H1 (cell line): ENCODE data around the gene FSD1. TPM values are rescaled to one million over a fixed set of nuclear protein-coding genes. Genes with fewer than 3 reads are reported as not detected.

Experiments used
- CTCF ChIA-PET: fragments of 300-600 bp; sonication (Branson Sonifier 250); formaldehyde crosslinking; loops from one replicate; lab custom pipeline; 2021; ENCODE audit not compliant: partially characterized antibody; lab: Charles Lee
- POLR2A ChIA-PET: fragments of 300-600 bp; sonication (Branson Sonifier 250); formaldehyde crosslinking; loops from one replicate; lab custom pipeline; 2021; ENCODE audit warnings: inconsistent platforms; ENCODE audit not compliant: partially characterized antibody; lab: Charles Lee
- DNase-seq, 2 experiments: peaks; one replicate each; pipeline versions ENCODE4 v3.0.0 to v3.0.0-alpha.2; 2010 to 2022; ENCODE audit warnings: low spot score in 2 of 2, low read depth in 1 of 2, mixed read lengths in 1 of 2
- FAIRE-seq: peaks from 2 replicates; lab custom pipeline; 2011; peaks lifted over from hg19 to GRCh38; lab: Jason Lieb, UNC
- H2AFZ ChIP-seq: 2 replicates; pipeline ENCODE4 v1.8.1; 2012; ENCODE audit warnings: low read length, inconsistent platforms
- H2AK5ac ChIP-seq: 2 replicates; pipeline ENCODE4 v1.6.1; 2013; ENCODE audit warnings: low read depth, low read length
- H2BK120ac ChIP-seq: replicated peaks from 2 replicates; pipeline ENCODE3; 2013; ENCODE audit warnings: low read depth, low read length, inconsistent platforms
- H2BK12ac ChIP-seq: 2 replicates; pipeline ENCODE4 v1.6.1; 2013; ENCODE audit warnings: low read depth, low read length
- H2BK15ac ChIP-seq: 2 replicates; pipeline ENCODE4 v1.6.1; 2013; ENCODE audit warnings: low read length
- H2BK20ac ChIP-seq: 2 replicates; pipeline ENCODE4 v1.6.1; 2013; ENCODE audit warnings: low read length
- H2BK5ac ChIP-seq: 2 replicates; pipeline ENCODE4 v1.6.1; 2013; ENCODE audit warnings: low read depth, low read length
- H3K14ac ChIP-seq: 2 replicates; pipeline ENCODE4 v1.6.1; 2013; ENCODE audit warnings: inconsistent platforms; ENCODE audit not compliant: insufficient read length
- H3K18ac ChIP-seq: 2 replicates; pipeline ENCODE4 v1.6.1; 2013; ENCODE audit warnings: low read length; ENCODE audit errors: extremely low read depth
- H3K23ac ChIP-seq: 2 replicates; pipeline ENCODE4 v1.6.1; 2013; ENCODE audit warnings: inconsistent platforms; ENCODE audit not compliant: insufficient read length
- H3K23me2 ChIP-seq: 2 replicates; pipeline ENCODE4 v1.6.1; 2013; ENCODE audit warnings: low read depth, low read length
- H3K27ac ChIP-seq: 2 replicates; pipeline ENCODE4 v1.6.1; 2011; ENCODE audit warnings: low read depth, low read length, inconsistent platforms
- H3K27me3 ChIP-seq, 4 experiments: replicated peaks in 1 of 4; 1 replicate in 1 of 4; 2 replicates in 3 of 4; pipeline versions ENCODE4 v1.6.1 to v1.8.1; 2011 to 2013; ENCODE audit warnings: low read length in 3 of 4, mild to moderate bottlenecking in 3 of 4, inconsistent platforms in 2 of 4, mixed read lengths in 2 of 4, moderate library complexity in 1 of 4; ENCODE audit not compliant: control insufficient read depth in 3 of 4, insufficient read depth in 3 of 4; ENCODE audit errors: extremely low read depth in 1 of 4
- H3K36me3 ChIP-seq, 4 experiments: 2 replicates each; pipeline versions ENCODE4 v1.6.1 to v1.8.1; 2011 to 2013; ENCODE audit warnings: mild to moderate bottlenecking in 4 of 4, low read length in 3 of 4, moderate library complexity in 2 of 4, control low read depth in 1 of 4, inconsistent platforms in 1 of 4; ENCODE audit not compliant: insufficient read depth in 4 of 4, control insufficient read depth in 2 of 4
- H3K4ac ChIP-seq: replicated peaks from 2 replicates; pipeline ENCODE3; 2013; ENCODE audit warnings: low read length, low read depth, mixed read lengths, inconsistent platforms; ENCODE audit not compliant: insufficient read length
- H3K4me1 ChIP-seq, 4 experiments: replicated peaks in 1 of 4; 1 replicate in 1 of 4; 2 replicates in 3 of 4; pipeline versions ENCODE4 v1.6.1 to v1.8.1; 2011 to 2013; ENCODE audit warnings: low read length in 3 of 4, inconsistent platforms in 2 of 4, mixed read lengths in 1 of 4; ENCODE audit not compliant: insufficient read depth in 4 of 4, control insufficient read depth in 3 of 4
- H3K4me2 ChIP-seq, 2 experiments: 2 replicates each; pipeline versions ENCODE4 v1.6.1 to v1.8.1; 2011 to 2013; ENCODE audit warnings: low read depth in 2 of 2, low read length in 2 of 2, control low read depth in 1 of 2, inconsistent platforms in 1 of 2, mild to moderate bottlenecking in 1 of 2; ENCODE audit not compliant: insufficient read depth in 1 of 2
- H3K4me3 ChIP-seq, 4 experiments: fragments of 200-600, 300-600 bp in 1 of 4; sonication (generic), shearing (Covaris generic), sonication (Bioruptor Twin) in 1 of 4; 2 replicates each; pipeline versions ENCODE4 v1.5.1 to v1.8.1; 2011 to 2016; ENCODE audit warnings: low read length in 4 of 4, low read depth in 3 of 4, control low read depth in 2 of 4, inconsistent platforms in 2 of 4, mild to moderate bottlenecking in 2 of 4, mixed read lengths in 1 of 4, moderate library complexity in 1 of 4; ENCODE audit not compliant: insufficient read depth in 2 of 4; ENCODE audit errors: extremely low read depth in 1 of 4
- H3K56ac ChIP-seq: replicated peaks from 2 replicates; pipeline ENCODE3; 2013; ENCODE audit warnings: low read depth, mild to moderate bottlenecking, mixed read lengths, low read length, inconsistent platforms; ENCODE audit not compliant: insufficient read length
- H3K79me1 ChIP-seq: 2 replicates; pipeline ENCODE4 v1.6.1; 2013; ENCODE audit warnings: low read depth, low read length, control low read depth
- H3K79me2 ChIP-seq, 2 experiments: 2 replicates each; pipeline versions ENCODE4 v1.6.1 to v1.8.1; 2012 to 2013; ENCODE audit warnings: low read length in 2 of 2, mild to moderate bottlenecking in 2 of 2, inconsistent platforms in 1 of 2; ENCODE audit not compliant: insufficient read depth in 2 of 2, control insufficient read depth in 1 of 2
- H3K9ac ChIP-seq, 4 experiments: replicated peaks in 1 of 4; 1 replicate in 1 of 4; 2 replicates in 3 of 4; pipeline versions ENCODE4 v1.6.1 to v1.8.1; 2011 to 2013; ENCODE audit warnings: low read depth in 3 of 4, low read length in 3 of 4, control low read depth in 2 of 4, mild to moderate bottlenecking in 2 of 4, moderate library complexity in 2 of 4, inconsistent platforms in 1 of 4; ENCODE audit errors: extremely low read depth in 1 of 4
- H3K9me3 ChIP-seq, 2 experiments: 2 replicates each; pipeline versions ENCODE4 v1.6.1 to v1.8.1; 2012 to 2013; ENCODE audit warnings: mild to moderate bottlenecking in 2 of 2, moderate library complexity in 2 of 2, control low read depth in 1 of 2, inconsistent platforms in 1 of 2, low read depth in 1 of 2, low read length in 1 of 2, mixed read lengths in 1 of 2; ENCODE audit not compliant: insufficient read depth in 2 of 2
- H4K20me1 ChIP-seq, 2 experiments: replicated peaks in 1 of 2; 2 replicates each; pipeline versions ENCODE3 to v1.8.1; 2011 to 2013; ENCODE audit warnings: inconsistent platforms in 2 of 2, low read length in 2 of 2, mild to moderate bottlenecking in 1 of 2; ENCODE audit not compliant: insufficient read depth in 2 of 2, control insufficient read depth in 1 of 2
- H4K5ac ChIP-seq: 2 replicates; pipeline ENCODE4 v1.6.1; 2013; ENCODE audit warnings: low read length, low read depth, mixed read lengths, inconsistent platforms; ENCODE audit not compliant: insufficient read length
- H4K8ac ChIP-seq: 2 replicates; pipeline ENCODE4 v1.8.0; 2013; ENCODE audit warnings: mild to moderate bottlenecking, moderate library complexity, low read length, inconsistent platforms; ENCODE audit not compliant: insufficient read depth; ENCODE audit errors: extremely low read depth
- H4K91ac ChIP-seq: replicated peaks from 2 replicates; pipeline ENCODE3; 2013; ENCODE audit warnings: low read length, mixed read lengths, inconsistent platforms; ENCODE audit not compliant: insufficient read length
- BACH1 ChIP-seq: IDR thresholded peaks from 2 replicates; pipeline ENCODE4 v1.6.1; 2012; ENCODE audit warnings: low read length, improper control_type of control experiment
- CHD1 ChIP-seq: IDR thresholded peaks from 2 replicates; pipeline ENCODE4 v1.6.1; 2012; ENCODE audit warnings: low read depth, low read length, improper control_type of control experiment
- PHF8 ChIP-seq: fragments of 200-600 bp; sonication (generic); conservative IDR thresholded peaks from 2 replicates; pipeline ENCODE4 v1.7.1; 2012; ENCODE audit warnings: low read depth, mild to moderate bottlenecking, inconsistent platforms, low read length, moderate library complexity
- SAP30 ChIP-seq: fragments of 300-600 bp; sonication (generic); IDR thresholded peaks from 2 replicates; pipeline ENCODE4 v1.7.1; 2012; ENCODE audit warnings: low read length, moderate library complexity, mild to moderate bottlenecking, inconsistent platforms; ENCODE audit not compliant: insufficient read depth, insufficient replicate concordance
- WGBS, 2 experiments: shearing (Covaris generic) in 1 of 2; methylation state at CpG; one replicate each; pipeline versions ENCODE4 v1.1.6 to v1.1.7; 2013 to 2015; ENCODE audit warnings: low lambda C conversion rate in 2 of 2, mixed read lengths in 2 of 2, inconsistent platforms in 1 of 2, low coverage in 1 of 2, missing lambda C conversion rate in 1 of 2; ENCODE audit not compliant: insufficient replicate concordance in 2 of 2, insufficient coverage in 1 of 2, insufficient read length in 1 of 2; ENCODE audit errors: extremely low coverage in 1 of 2, missing lambda C conversion rate in 1 of 2; 5-methylcytosine and 5-hydroxymethylcytosine counted together
- polyA plus RNA-seq, 7 experiments: library from polyadenylated mRNA; depleted of rRNA in 3 of 7; stranded (reverse) in 5 of 7; unstranded in 2 of 7; fragments of >200 nt in 5 of 7; fragments of 200-250 nt in 2 of 7; gene quantifications; 1 replicate in 5 of 7; 2 replicates in 1 of 7; 4 replicates in 1 of 7; pipeline versions ENCODE4 v1.2.1 to v1.2.3, GENCODE V29; 2011 to 2013; ENCODE audit warnings: missing spikeins in 2 of 7, mixed read lengths in 2 of 7
- total RNA-seq: library from RNA; stranded (reverse); fragmentation: NEBNext Ultra II Directional; extraction: Animal tissue kit (Norgen Biotek cat#: 25700); gene quantifications from 2 replicates; pipeline ENCODE4 v1.2.1, GENCODE V29; 2021

Gene FSD1
- total and polyA plus RNA-seq, 2 of the 8 experiments (the other 6 are each of a cell fraction or from before 2014, with no cell fraction given) = 58.8 to 181 TPM

- no peaks in the 10 kb centered on the region for H3K9me3 ChIP-seq
- no peak overlapping the region for H4K91ac ChIP-seq
- no peaks in the 10 kb centered on the region for H3K27me3 ChIP-seq
- ChIA-PET POLR2A (interaction anchor here (0.6 to 5.4 kb wide), 17 partner anchors 10 to 287 kb away, joined by 3 to 36 read pairs (median 4); partner anchors contain the start of genes CHAF1A, MPND, SHD and YJU2), CTCF (interaction anchor here (0.6 to 14.6 kb wide), 55 partner anchors 8 to 390 kb away, joined by 3 to 311 read pairs (median 5); partner anchors contain the start of genes CHAF1A, HDGFL2, MPND and STAP2)
- H4K8ac ChIP-seq = no peak overlapping the region
- H3K4me2 ChIP-seq = no peak overlapping the region
- DNase-seq = no peak
- no peak overlapping the region for H3K56ac ChIP-seq
- no peak overlapping the region for H3K4ac ChIP-seq
- H3K4me1 ChIP-seq = no peaks in the 10 kb centered on the region; a peak in 1 of 7 replicates
- no peak overlapping the region for H3K4me3 ChIP-seq
- H2AK5ac ChIP-seq = no peak overlapping the region
- no peak for TF ChIP-seq BACH1
- TF ChIP-seq CHD1 = no peak
- TF ChIP-seq SAP30 = no peak
- TF ChIP-seq PHF8 = no peak
- TF ChIP-seq, all 59 proteins: peak for 0
- Histone ChIP-seq H2BK120ac (no peak overlapping the region), H2BK5ac (no peak overlapping the region; the same call in 1 of the 2 replicates), H3K14ac (no peak overlapping the region), H2AFZ (no peak overlapping the region), H2BK15ac (no peak overlapping the region), H3K79me2 (no peaks in the 10 kb centered on the region), H3K27ac (no peak overlapping the region), H2BK20ac (no peak overlapping the region), H3K36me3 (peaks cover 2 to 8% (median 5%) of the 10 kb centered on the region in 4 experiments; a peak in 4 of 8 replicates), H4K20me1 (peaks cover 1 to 2% of the 10 kb centered on the region in 2 experiments), H4K5ac (no peak overlapping the region), H3K9ac (no peak overlapping the region), H3K79me1 (no peaks in the 10 kb centered on the region), H2BK12ac (no peak overlapping the region), H3K23me2 (no peaks in the 10 kb centered on the region), H3K23ac (no peak overlapping the region), H3K18ac (no peak overlapping the region)
- whole genome bisulfite sequencing, 2 experiments = 89% methylated on average over 17 of the region's 18 CpGs; no CpG with 5 or more reads in 1 of the 2 experiments
- no peak for FAIRE-seq
These were observed 38.0 kb upstream of the FSD1 start for GRCh38 chr19:4266253-4267000.
